CD4-positive, alpha-beta T cell treated with Interleukin-6 for 4 hours (primary cell): ENCODE results near the gene RAB15.

ENCODE experiments used
- DNase-seq: peaks from one replicate; pipeline ENCODE4 v3.0.0-alpha.2; 2020; ENCODE audit warnings: mixed read lengths

The RAB15 gene

GRCh38 chr14:64899958-64900357 is 72.2 kb downstream of the RAB15 start:
- no peak for DNase-seq
